GM19023 (cell line): Measurements from ENCODE around the gene ADGRL2.

Experiments used
- ATAC-seq: cut with Tn5 transposase; IDR thresholded peaks from one replicate; pipeline ENCODE4 v1.9.1; 2021; ENCODE audit warnings: mild to moderate bottlenecking, moderate library complexity; ENCODE audit not compliant: unreplicated experiment

ADGRL2 gene

GRCh38 chr1:81899214-81899821 is 98.6 kb downstream of the ADGRL2 start:
- no peak for ATAC-seq

DNA sequence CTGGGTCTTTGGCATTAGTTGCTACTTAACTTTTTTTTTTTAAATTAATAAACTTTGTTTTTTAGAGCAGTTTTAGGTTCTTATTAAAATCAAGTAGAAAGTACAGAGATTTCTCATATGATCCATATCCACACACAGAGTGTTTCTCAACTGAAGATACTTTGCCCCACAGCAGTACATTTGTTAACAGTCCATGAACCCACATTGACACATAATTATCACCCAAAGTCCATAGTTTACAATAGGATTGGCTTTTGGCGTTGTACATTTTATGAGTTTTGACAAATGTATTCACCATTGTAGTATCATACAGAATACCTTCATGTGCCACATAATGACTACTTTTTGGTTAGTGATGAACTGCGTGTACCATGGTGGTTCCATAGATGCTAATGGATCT is 106.8 kb downstream of the ADGRL2 start:
- no peak for ATAC-seq

GRCh38 chr1:81912383-81912782 is 111.6 kb downstream of the ADGRL2 start:
- no peak for ATAC-seq

DNA sequence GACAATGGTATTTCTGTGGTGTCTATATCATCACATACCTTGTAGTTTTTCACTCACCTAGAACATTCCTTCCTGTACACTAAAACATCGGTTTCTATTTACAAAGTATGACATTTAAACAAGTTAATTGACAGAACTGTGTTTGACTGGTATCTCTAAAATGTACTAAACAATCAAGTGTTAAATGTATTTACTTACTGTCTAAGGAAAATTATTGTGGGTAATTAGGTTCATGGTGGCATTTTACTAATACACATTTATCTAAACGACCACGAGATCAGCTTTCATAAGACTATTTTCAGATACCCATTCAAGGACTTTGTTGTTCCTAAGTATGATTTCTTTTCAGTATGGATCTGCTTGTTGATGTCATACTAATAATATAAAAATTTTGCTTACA is 115.2 kb downstream of the ADGRL2 start:
- ATAC-seq, result no peak

DNA sequence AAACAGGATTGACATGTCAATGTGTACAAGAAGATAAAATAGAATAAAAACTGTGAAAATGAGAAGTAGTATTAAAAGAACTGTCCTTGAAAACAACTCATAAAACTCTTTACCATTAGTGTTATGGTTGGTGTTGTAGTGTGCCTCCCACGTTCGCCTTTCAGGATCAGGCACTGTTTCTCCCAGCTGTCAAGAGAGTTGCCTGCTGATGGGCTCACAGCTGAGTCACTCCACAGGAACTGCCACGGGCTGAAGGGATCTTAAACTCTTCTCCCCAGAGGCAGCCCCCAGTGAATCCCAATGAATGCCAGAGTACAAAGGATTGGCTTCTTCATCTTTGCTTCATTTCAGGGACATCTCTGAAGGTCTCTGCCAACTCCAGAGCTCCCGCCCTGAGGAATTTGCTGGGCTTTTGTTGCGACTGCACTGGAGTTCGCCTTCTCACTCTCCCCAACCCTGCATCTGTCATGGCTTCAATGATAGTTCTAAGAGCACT is 119.6 kb downstream of the ADGRL2 start:
- ATAC-seq, result no peak

DNA sequence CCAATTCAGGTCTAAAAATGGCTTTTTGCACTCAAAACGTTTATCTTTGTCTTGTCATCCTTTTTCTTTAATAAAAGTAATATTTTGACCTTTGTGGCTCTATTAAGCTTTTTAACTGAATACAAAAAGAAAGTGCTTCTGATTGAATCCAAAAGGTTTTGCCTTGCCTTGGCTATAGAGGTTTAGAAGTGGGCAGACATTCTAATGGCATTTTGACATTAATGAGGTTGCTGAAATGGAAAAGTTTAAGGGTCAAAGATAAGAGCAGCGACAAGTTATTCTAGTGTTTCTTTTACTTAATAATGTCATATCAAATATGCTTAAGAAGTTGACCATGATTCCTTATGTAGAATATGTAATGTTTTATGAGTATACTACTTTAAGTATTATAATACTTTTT is 120.2 kb downstream of the ADGRL2 start:
- no peak for ATAC-seq

GRCh38 chr1:81921344-81921743 is 120.6 kb downstream of the ADGRL2 start:
- no peak for ATAC-seq

DNA sequence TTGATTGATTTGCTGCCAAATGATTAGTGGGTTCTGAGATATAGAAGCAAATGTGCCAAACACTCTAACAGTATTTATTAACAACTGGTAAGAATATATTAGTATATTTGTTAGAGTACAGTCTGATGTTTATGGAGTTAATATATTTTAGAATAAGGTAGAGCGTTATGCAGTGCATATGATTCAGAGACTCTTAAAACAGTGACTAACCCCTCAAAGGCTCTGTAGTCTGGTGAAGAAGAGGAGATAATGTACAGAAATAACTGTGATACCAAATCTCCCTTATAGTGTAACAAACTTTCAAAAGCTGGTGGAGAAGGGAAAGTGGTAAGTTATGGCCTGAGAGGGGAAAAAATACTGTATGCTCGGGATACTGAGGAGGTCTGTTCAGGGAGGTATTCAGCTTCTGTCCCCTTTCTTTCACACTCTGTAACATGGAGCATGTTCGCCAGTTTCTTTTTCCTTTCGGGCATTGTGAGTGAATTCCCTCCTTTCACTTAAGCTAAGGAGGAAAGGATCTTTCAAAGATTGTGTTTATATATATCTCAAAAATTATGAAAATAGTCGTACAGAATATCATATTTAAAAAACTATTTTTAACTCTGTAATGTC is 121.2 kb downstream of the ADGRL2 start:
- ATAC-seq, result no peak

GRCh38 chr1:81922955-81923354 is 122.2 kb downstream of the ADGRL2 start:
- no peak for ATAC-seq

DNA sequence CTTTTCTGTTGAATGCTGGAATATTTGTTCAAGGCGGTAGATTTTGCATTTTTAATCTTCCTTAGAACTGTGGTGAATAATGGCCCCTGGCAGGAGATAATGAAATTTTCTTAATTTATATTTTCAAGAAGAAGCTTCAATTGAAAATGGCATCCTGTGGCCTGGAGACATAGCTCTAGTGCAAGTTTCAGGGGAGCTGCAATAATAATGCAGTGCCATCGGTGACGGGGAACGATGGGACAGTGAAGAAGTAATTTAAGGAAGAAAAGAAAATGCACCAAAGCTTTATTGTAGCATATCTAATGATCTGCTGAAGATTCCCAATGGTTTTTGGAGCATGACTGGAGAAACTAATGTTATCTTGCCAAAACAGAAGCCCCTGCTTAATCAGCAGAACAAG is 128.4 kb downstream of the ADGRL2 start:
- no peak for ATAC-seq

GRCh38 chr1:81936853-81937252 is 136.1 kb downstream of the ADGRL2 start:
- no peak for ATAC-seq

GRCh38 chr1:81937791-81938450 is 137.2 kb downstream of the ADGRL2 start:
- ATAC-seq, result no peak

DNA sequence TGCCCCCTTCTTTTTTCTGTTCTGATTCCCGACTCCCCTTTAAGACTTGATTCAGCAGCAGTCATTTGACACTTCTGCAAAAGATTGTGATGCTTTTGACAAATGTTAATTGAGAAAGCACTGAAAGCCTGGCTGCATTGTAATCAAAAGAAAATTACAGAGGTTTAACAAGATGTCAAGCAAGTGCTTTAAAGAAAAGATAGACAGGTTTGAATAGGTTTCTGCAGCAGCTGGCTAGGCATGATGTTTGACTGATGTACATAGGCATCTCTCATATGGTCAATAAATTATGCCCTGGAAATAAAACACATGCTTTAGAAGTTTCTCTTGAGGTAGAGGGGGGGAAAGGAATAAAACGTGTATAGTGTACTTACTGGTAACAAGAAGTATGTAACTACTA is 147.8 kb downstream of the ADGRL2 start:
- no peak for ATAC-seq

GRCh38 chr1:81949421-81949820 is 148.7 kb downstream of the ADGRL2 start:
- no peak for ATAC-seq

GRCh38 chr1:81950037-81950436 is 149.3 kb downstream of the ADGRL2 start:
- ATAC-seq, result no peak

DNA sequence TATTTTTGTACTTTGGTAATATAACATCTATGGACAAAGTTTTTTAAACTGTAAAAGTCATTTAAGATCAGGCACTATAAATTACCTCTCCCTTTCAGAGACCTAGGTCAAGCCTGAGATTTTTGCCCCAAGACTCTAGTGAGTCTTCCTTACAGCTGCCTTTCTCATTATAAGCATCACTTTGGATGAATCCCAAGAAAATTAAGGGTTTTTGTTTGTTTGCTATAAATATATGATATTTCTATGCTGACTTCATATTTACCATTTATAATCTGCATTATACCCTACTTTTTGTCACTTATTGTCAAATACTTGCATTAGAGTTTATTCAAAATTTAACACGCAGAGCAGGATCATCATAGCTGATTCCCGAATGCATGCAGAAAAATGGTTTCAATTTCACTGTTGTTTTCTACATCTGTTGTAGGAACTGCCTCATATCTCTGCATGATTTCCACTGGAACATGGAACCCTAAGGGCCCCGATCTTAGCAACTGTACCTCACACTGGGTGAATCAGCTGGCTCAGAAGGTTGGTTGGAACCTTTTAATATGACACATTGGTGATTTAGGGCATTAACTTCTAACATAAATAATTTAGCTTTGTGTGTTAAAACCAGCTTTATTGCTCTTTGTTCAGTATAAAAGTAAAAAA is 150.0 kb downstream of the ADGRL2 start:
- no peak for ATAC-seq

DNA sequence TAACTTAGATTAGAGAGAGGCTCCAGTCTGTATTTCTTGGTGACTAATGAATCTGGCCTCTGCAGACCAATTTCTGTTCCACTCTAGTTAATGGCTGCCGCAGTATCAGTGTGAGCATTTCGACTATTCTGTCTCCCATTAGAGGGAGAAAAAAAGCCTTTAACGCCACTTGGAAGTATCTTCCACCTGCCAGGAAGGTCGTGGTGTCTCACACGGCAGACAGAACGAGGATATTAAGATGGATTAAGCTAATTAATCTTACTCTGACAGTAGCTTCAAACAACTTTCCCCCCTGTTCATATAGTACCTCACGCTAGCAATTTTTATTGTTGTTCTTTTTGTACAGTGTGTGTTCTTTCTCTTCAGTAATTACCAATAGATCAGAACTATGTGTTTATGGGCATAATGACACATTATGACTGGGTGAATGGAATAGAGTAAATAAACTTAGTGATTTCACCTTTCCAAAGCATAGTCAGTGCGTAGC is 153.8 kb downstream of the ADGRL2 start:
- no peak for ATAC-seq

GRCh38 chr1:81967951-81968350 is 167.2 kb downstream of the ADGRL2 start:
- no peak for ATAC-seq

DNA sequence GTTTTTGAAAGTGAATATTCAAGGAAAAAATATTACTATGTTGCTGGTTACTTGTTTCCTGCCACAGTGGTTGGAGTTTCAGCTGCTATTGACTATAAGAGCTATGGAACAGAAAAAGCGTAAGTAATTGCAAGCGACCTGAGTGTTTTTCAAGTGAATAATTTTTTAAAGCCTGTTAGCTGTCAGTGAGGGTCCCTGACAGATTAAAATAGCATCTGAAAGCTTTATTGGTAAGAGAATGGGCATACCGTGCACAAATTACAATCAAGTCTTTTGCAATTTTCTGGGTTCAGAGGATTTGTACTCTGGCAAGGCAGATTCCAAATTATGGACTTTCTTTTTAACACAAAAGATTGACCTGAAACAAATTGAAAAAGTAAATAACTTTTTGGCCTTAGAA is 169.7 kb downstream of the ADGRL2 start:
- no peak for ATAC-seq

DNA sequence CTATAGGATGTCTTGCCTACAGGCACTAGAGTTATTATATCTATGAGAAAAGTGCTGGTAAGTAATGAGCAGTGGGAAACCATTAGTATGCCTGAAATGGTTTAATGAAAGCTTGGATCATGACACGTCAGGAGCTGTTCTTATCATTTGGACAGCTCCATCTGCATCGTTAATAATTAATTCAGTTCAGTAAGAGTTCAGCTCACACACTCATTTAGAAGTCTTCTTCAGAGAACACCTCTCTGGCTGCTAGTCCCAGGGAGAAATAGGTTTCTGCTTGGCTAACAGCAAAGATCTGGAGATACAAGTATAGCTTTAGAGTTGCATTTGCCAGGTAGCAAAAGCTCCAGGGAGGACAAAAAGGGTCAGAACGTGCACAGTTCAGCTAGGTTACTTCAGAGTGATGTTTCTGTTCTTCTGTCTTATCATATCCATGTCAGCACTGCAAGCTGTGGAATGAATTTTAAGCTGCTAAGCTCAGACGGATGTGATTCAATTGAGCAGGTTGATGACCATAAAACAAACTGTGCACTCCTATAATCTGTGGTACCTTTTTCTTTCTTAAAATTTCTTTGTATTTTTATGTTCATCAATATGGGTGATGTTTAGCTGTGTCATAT is 173.6 kb downstream of the ADGRL2 start:
- no peak for ATAC-seq

GRCh38 chr1:81974883-81975555 is 174.3 kb downstream of the ADGRL2 start:
- ATAC-seq, result no peak
